GM21390 (cell line): Measurements from ENCODE around the gene ZNF420.
"Not testable (repeated sequence)": the region's sequence is repeated elsewhere in the genome, so short reads cannot be mapped to it uniquely, and the experiment has no call there.

Experiments
- ATAC-seq: cut with Tn5 transposase; IDR thresholded peaks from one replicate; pipeline ENCODE4 v1.9.1; 2021; ENCODE audit not compliant: unreplicated experiment

Gene ZNF420

DNA sequence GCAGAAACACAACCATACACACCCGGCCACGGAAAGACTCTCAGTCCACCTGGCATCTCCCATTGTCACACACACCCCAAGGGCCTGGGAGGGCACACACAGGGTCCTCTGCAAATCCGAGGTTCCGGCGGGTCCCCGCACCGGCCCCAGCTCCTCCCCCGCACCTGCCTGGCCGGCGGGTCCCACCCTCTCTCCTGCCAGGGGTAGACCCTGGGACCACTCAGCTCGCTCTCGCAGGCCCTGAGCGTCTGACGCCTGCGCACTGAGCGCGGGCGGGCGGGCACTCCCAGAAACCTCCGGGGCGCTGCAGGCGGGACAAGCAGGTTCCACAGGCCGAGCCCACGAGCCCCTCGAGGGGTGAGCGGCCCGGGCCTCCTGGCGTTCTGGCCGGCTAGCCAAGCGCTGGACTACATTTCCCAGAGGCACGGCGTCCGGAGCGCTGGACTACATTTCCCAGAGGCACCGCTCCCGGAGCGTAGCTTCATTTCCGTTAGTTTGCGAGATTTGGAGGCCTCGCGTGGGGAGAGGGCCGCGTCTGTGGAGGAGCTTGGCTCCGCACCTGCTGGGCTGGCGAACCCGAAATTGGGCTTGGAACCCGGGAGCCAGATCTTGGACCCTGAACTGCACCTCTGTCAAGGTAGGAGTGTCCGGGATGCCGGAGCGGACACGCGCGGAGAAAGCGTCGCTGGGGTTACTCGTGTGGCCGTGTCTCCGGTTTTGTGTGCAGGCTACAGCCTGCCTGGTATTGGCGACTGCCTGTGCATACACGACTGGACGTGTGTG lies at the start of gene ZNF420:
Gene ZNF420, plus strand, starts transcription at position 500 of the 783 bp plus-strand sequence. CDS start 10,686 bp downstream, outside the sequence.
- ATAC-seq, result peak; percentile 96

DNA sequence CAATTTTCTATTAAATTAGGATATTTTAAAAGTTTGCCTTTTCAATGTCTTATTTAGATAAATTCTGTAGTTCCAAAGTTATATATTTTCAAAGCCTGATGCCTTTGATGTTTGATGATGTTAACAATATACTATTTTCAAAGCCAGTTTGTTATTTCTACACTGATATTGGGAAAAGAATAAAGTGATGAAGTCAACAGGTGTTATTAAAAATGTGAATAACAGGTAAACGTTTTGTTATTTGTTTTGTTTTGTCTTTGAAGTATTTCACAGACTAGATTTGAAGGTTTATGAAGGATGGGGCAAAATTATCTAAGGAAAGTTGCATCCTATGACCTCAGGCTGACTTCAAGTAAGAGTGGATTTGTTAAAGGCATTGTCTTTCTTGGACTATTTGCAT lies 33.1 kb upstream of the ZNF420 start:
- ATAC-seq, result no peak

DNA sequence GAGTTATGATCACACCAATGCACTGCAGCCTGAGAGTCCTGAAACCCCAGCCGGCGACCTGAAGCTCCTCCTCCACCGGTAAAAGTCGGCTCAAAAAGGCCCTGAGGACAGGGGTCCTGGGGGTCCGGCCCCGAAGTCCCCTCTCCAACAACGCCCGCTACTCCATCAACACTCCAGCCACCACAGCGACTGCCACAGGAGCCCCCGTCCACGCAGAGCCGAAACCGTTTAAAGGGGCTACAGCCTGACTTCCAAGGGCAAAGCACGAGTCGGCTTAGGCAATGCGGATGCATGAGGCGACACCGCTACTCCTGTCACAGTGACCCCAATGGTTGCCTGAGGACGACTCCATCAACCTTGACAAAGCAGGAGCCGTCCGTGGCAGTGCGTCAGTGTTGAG lies 22.9 kb upstream of the ZNF420 start:
- ATAC-seq, result no peak

DNA sequence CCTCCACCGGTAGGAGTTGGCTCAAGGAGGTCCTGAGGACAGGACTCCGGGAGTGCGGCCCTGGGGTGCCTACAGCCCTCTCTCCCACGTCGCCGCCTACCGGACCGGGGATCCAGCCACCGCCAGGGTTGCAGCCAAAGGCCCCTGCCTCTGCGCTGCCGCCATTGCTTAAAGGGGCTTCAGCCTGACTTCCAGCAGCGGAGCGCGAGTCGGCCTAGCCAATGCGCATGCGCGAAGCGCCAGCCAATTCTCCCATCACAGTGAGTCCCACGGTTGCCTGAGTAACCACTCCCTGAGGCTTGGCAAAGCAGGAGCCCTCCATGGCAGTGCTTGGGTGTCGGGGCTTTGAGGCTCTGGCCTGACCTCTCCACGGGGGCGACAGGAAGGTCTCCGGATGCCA lies 21.5 kb upstream of the ZNF420 start:
- ATAC-seq, result no peak

DNA sequence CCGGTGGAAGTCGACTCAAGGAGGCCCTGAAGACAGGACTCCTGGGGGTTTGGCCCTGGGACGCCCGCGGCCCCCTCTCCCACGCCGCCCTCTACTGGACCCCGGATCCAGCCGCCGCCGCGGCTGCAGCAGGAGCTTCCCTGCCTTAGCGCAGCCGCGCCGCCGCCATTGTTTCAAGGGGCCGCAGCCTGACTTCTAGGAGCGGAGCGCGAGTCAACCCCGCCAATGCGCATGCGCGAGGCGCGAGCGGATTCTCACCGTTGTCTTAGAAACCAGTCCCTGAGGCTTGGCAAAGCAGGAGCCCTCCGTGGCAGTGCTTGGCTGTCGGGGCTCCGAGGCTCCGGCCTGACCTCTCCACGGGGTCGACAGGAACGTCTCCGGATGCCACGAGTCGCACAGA lies 19.1 kb upstream of the ZNF420 start:
- ATAC-seq, result no peak

DNA sequence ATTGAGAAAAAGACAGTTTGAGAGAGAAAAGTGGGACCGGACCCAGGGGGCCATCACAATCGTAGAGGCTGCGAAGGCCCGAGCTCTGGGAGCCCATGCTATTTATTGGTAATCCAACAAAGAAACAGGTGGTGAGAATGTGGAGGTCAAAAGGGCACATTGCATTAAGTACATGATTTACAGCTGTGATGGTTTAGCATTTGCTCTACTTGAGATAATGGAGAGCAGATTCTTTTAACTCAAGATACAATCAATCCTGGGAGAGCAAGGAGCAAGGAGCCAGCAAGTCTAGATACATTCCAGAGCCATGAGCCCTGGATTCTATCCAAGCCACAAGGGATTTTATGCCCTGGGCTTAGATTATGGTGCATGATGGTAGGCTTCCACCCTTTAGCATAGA lies 13.3 kb upstream of the ZNF420 start:
- not testable (repeated sequence) for ATAC-seq

DNA sequence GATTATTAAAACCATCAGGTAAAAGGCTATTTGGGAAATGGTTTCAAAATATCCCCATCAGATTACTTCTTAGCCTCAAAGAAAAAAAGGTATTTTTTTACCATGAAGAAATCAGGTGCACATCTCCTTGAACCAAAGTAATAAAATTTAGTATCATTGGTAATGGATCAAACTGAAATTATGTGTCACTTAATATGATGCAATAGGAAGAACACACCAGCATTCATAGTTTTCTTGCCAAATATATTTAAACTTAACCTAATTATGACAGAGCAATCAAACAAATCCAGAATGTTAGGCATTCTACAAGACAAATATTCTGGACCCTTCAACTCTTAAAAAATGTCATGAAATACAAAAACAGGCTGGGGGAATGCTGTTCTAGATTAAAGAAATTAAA lies 4.1 kb upstream of the ZNF420 start:
- ATAC-seq, result no peak

DNA sequence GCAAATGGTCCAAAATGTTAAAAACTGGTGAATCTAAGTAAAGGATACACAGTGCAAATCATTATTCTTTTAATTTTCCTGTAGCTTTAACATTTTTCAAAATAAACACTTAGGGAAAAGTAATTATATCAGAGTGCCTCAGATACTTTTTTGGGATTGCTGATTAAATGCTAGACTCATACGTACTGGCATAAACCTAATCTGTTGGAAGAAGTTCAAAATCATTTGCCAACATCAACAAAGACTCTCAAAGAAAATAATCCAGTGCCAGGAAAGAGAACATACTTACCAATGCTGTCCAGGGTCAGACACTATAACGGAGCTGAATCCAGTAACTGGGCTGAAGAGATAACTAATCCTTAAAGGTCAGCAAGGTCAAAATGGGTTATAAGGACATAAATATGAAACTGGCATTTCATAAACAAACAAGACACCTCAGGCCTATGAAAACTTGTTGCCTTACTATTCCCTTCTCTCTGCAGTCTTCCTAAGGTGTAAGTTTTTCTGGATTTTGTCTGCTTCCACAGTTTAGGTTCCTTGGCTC lies 3.3 kb upstream of the ZNF420 start:
- ATAC-seq, result no peak

DNA sequence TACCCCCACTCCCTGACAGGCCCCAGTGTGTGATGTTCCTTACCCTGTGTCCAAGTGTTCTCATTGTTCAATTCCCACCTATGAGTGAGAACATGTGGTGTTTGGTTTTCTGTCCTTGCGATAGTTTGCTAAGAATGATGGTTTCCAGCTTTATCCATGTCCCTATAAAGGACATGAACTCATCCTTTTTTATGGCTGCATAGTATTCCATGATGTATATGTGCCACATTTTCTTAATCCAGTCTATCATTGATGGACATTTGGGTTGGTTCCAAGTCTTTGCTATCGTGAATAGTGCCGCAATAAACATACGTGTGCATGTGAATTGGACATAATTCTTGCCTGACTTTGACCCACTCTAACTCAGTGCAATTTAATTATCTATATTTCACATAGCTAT lies 1.7 kb upstream of the ZNF420 start:
- not testable (repeated sequence) for ATAC-seq

DNA sequence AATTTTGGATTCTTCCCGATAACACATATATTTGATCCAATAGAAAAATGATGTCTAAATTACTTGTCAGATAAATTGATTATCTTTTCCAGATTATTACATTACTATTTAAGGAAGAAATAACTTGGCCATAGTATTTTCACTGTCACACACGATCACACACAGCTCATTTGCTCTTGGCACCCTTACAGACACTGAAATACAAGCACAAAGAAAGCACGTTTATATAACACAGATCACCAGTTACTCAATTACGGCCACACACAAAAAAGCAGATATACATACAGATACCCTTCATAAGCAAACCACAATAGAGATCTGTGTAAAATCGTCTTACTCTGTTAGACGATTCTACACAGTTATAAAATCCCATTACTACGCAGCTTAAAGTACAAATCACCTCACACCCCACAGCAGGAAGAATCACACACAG lies 716 bp upstream of the ZNF420 start:
- no peak for ATAC-seq

DNA sequence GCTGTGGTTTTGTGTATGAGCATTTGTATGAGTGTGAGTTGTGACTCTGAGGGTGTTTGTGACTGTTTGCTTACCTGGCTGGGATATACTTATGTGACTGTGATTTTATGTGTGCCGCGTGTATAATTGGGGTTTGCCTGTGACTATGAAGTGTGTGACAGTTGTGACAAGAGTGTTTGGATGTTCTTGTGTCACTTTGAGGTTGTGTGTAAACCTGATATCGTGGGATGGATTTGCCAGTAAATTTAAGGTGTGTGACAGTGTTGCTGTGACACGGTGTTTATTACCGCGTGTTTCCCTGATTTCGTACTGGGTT lies 442 bp downstream of the ZNF420 start:
- no peak for ATAC-seq

DNA sequence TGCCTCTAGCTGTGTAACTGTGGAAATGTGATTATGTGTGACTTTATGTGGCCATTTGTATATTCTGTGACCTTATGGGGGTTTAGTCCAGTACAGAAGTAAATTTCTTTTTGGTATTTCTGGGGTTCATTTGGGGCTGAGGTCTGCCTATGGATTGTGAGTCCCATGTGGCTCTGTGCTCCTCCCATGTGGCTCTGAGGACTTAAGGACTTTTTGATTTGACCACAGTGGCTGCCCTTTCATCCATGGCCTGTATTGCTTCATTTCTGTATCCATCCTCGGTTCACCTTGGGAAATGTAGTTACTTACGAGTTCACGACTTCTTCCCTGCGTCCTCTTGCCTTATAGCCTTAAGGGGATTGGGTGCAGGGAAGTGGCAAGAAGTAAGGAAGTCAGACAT lies 1.0 kb downstream of the ZNF420 start:
- ATAC-seq, result no peak

DNA sequence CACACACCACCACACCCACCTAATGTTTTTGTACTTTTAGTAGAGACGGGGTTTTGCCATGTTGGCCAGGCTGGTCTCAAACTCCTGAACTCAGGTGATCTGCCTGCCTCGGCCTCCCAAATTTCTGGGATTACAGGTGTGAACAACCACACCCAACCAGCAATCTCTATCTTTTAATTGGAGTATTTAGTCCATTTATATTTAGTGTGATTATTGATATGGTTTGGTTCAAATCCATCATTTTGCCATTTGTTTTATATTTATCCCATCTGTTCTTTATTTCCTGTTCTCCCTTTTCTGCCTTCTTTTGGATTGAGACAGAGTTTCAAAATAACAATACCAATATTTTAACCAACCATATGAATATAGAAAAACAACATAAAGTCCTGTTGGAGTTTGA lies 4.1 kb downstream of the ZNF420 start:
- no peak for ATAC-seq

DNA sequence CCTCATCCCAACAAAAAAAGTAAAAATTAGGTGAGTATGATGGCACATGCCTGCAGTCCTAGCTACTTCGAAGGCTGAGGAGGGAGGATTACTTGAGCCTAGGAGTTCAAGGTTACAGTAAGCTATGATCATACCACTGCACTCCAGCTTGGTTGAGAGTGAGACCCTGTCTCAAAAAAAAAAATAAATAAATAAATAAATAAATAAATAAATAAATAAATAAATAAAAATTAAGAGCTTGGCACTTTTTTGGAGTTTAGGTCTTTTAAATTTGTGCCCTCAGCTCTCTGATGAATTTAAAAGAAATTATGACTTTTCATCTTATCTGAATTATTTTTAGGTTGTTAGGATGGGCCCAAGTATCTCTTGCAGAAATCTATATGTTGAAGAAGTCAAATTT lies 8.9 kb downstream of the ZNF420 start:
- no peak for ATAC-seq

DNA sequence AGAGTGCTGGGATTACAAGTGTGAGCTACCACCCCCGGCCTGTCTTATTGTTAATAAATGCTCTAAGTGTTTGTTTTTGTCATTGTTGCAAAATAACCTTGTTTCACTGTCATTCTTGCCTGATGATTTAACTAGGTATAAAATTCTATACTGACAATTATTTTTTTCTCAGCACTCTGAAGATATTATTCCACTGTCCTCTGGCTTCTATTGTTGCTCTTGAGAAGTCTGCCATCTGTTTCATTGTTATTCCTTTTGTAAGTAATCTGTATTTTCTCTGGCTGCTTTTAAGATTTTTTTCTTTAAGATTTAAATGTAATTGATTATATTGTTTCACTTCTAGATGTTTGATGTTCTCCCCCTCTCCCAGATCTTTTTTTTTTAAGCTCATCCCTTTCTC lies 17.6 kb downstream of the ZNF420 start:
- no peak for ATAC-seq

DNA sequence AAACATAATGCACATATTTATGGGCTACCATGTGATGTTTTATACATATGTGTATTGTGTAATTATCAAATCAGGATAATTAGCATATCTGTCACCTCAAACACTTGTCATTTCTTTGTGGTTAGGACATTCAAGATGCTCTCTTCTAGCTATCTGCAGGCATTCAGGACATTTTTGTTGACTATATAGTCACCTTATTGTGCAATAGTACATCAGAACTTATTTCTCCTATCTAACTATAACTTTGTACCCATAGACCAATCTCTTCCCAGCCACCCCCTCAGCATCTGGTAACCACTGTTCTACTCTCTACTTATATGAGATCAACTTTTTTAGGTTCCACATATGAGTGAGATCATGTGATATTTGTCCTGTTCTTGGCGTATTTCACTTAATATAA lies 20.3 kb downstream of the ZNF420 start:
- no peak for ATAC-seq

DNA sequence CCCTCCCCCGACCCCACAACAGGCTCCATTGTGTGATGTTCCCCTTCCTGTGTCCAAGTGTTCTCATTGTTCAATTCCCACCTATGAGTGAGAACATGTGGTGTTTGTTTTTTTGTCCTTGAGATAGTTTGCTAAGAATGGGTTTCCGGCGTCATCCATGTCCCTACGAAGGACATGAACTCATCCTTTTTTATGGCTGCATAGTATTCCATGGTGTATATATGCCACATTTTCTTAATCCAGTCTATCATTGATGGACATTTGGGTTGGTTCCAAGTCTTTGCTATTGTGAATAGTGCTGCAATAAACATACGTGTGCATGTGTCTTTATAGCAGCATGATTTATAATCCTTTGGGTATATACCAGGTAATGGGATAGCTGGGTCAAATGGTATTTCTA lies 25.9 kb downstream of the ZNF420 start:
- ATAC-seq, result not testable (repeated sequence)

DNA sequence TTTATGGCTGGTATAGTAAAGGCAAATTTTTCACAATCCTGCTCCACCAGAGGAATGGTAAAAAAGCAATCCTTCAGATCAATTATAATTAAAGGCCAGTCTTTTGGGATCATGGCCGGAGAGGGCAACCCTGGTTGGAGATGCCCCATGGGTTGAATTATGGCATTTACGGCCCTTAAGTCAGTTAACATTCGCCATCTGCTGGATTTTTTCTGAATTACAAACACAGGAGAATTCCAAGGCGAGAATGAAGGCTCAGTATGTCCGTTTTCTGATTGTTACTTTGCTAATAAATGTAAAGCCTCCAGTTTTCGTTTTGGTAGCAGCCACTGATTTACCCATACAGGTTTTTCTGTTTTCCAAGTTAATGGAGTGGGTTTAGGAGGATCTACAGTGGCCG lies 33.5 kb downstream of the ZNF420 start:
- ATAC-seq, result not testable (repeated sequence)

DNA sequence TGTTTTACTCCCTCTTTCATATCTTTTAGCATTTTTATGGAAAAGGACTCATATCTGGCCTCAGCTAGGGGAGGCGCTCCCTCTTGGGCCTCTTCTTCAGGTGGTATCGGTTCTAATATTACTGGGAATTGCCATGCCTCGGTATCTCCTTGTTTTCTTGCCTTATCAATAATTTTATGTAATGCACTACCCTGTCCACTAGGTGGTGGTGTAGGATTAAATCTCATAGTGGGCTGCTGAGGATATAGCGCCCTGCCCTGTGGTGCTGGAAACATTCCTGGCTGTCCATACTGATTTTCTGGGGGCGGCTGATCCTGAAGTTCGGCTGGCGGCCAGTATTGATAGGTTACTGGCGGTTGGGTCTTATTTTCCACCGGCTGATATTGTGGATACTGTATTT lies 35.8 kb downstream of the ZNF420 start:
- no peak for ATAC-seq

DNA sequence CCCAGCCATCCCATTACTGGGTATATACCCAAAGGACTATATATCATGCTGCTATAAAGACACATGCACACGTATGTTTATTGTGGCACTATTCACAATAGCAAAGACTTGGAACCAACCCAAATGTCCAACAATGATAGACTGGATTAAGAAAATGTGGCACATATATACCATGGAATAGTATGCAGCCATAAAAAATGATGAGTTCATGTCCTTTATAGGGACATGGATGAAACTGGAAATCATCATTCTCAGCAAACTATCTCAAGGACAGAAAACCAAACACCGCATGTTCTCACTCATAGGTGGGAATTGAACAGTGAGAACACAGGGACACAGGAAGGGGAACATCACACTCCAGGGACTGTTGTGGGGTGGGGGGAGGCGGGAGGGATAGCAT lies 43.9 kb downstream of the ZNF420 start:
- ATAC-seq, result not testable (repeated sequence)

DNA sequence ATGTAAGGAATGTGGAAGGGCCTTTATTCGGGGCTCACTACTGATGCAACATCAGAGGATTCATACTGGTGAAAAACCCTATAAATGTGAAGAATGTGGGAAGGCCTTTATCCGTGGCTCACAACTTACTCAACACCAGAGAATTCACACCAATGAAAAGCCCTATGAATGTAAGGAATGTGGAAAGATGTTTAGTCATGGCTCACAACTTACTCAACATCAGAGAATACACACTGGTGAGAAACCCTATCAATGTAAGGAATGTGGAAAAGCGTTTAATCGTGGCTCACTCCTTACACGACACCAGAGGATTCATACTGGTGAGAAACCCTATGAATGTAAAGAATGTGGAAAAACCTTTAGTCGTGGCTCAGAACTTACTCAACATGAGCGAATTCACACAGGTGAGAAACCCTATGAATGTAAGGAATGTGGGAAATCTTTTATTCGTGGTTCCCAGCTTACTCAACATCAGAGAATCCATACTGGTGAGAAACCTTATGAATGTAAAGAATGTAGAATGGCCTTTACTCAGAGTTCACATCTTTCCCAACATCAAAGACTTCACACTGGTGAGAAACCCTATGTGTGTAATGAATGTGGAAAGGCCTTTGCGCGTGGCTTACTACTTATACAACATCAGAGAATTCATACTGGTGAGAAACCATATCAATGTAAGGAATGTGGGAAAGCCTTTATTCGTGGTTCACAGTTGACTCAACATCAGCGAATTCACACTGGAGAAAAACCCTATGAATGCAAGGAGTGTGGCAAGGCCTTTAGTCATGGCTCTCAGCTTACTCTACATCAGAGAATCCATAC lies 50.0 kb downstream of the ZNF420 start:
- no peak for ATAC-seq

DNA sequence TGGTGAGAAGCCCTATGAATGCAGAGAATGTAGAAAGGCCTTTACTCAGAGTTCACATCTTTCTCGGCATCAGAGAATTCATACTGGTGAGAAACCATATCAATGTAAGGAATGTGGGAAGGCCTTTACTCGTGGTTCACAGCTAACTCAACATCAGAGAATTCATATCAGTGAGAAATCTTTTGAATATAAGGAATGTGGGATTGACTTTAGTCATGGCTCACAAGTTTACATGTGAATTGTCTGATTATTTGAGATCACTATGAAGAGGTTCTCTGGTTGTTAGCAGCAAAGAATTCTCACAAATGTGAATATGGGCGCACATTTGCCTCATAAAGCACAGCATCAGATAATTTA lies 50.6 kb downstream of the ZNF420 start:
- ATAC-seq, result no peak
